CD4-positive, CD25-positive, alpha-beta regulatory T cell (primary cell): ENCODE results near the gene HCK. TPM values are rescaled to one million over a fixed set of nuclear protein-coding genes. Genes with fewer than 3 reads are reported as not detected.
"Not testable (repeated sequence)": the region's sequence is repeated elsewhere in the genome, so short reads cannot be mapped to it uniquely, and the experiment has no call there.

Source experiments
- ATAC-seq, 2 donors: fragments of 150-1000 bp; cut with Tn5 transposase; one replicate each; pipeline ENCODE4 v1.10.0; 2021; ENCODE audit warnings: low read depth in 2 of 2, moderate number of reproducible peaks in 2 of 2, moderate library complexity in 1 of 2
- DNase-seq, 3 donors: peaks; one replicate each; pipeline versions ENCODE4 v3.0.0 to v3.0.0-alpha.2; 2012 to 2022; ENCODE audit warnings: mixed read lengths in 1 of 3
- H3K27ac ChIP-seq: one replicate; pipeline ENCODE4 v1.7.0; 2013; ENCODE audit warnings: mild to moderate bottlenecking, low read length; ENCODE audit not compliant: insufficient read depth, poor library complexity, severe bottlenecking
- H3K27me3 ChIP-seq: one replicate; pipeline ENCODE4 v1.7.0; 2013; ENCODE audit warnings: low read length; ENCODE audit not compliant: control insufficient read depth, insufficient read depth
- H3K36me3 ChIP-seq: one replicate; pipeline ENCODE4 v1.7.0; 2013; ENCODE audit warnings: mild to moderate bottlenecking, low read length, moderate library complexity; ENCODE audit not compliant: control insufficient read depth, insufficient read depth
- H3K4me1 ChIP-seq: 2 replicates; pipeline ENCODE4 v1.7.0; 2013; ENCODE audit warnings: mild to moderate bottlenecking, low read length; ENCODE audit not compliant: insufficient read depth, control insufficient read depth, poor library complexity, severe bottlenecking
- H3K4me3 ChIP-seq: one replicate; pipeline ENCODE4 v1.7.0; 2013; ENCODE audit warnings: low read depth, mild to moderate bottlenecking, low read length, moderate library complexity
- H3K9me3 ChIP-seq, 2 experiments: 1 replicate in 1 of 2; 2 replicates in 1 of 2; pipeline ENCODE4 v1.7.0; 2013; ENCODE audit warnings: low read length in 2 of 2, mild to moderate bottlenecking in 1 of 2, moderate library complexity in 1 of 2; ENCODE audit not compliant: control insufficient read depth in 2 of 2
- H3K27ac Mint-ChIP-seq, 3 donors: one replicate each; pipeline ENCODE4 v1.8.0; 2020 to 2022; ENCODE audit warnings: mild to moderate bottlenecking in 3 of 3, mixed read lengths in 3 of 3, moderate library complexity in 2 of 3
- H3K27me3 Mint-ChIP-seq: one replicate; pipeline ENCODE4 v1.8.0; 2022; ENCODE audit warnings: mild to moderate bottlenecking, mixed read lengths
- H3K36me3 Mint-ChIP-seq: one replicate; pipeline ENCODE4 v1.8.0; 2020; ENCODE audit warnings: mixed read lengths
- H3K4me1 Mint-ChIP-seq, 4 donors: one replicate each; pipeline ENCODE4 v1.8.0; 2020 to 2022; ENCODE audit warnings: mixed read lengths in 4 of 4, mild to moderate bottlenecking in 1 of 4
- H3K4me3 Mint-ChIP-seq, 4 donors: one replicate each; pipeline ENCODE4 v1.8.0; 2020 to 2022; ENCODE audit warnings: mild to moderate bottlenecking in 4 of 4, mixed read lengths in 4 of 4, moderate library complexity in 3 of 4
- H3K9me3 Mint-ChIP-seq, 7 donors: one replicate each; pipeline ENCODE4 v1.8.0; 2020 to 2022; ENCODE audit warnings: mixed read lengths in 7 of 7, mild to moderate bottlenecking in 3 of 7, moderate library complexity in 2 of 7
- polyA plus RNA-seq, 4 donors: library from polyadenylated mRNA; unstranded; fragments of 300-500 nt; fragmentation: Illumina TruSeq; gene quantifications; one replicate each; pipeline ENCODE4 v1.2.3, GENCODE V29; 2021
- total RNA-seq: library from RNA; stranded (reverse); gene quantifications from one replicate; pipeline ENCODE4 v1.2.3, GENCODE V29; 2022

The HCK gene
- total and polyA plus RNA-seq, 5 donors from 2014 or later = 0.23 to 0.87 (median 0.25) TPM; not detected in 2

GRCh38 chr20:32033316-32033715 is 18.7 kb upstream of the HCK start:
- Mint-ChIP-seq H3K4me1 (peaks cover 0 to 2% (median 0%) of the 10 kb centered on the region in 4 donors), H3K27ac (no peak overlapping the region), H3K4me3 (no peak overlapping the region), H3K36me3 (no peaks in the 10 kb centered on the region), H3K9me3 (peaks cover 0 to 2% (median 0%) of the 10 kb centered on the region in 7 donors), H3K27me3 (peaks cover 28% of the 10 kb centered on the region)
- Histone ChIP-seq H3K4me1 (no peaks in the 10 kb centered on the region), H3K27ac (no peak overlapping the region), H3K27me3 (peaks cover 26% of the 10 kb centered on the region), H3K36me3 (no peaks in the 10 kb centered on the region), H3K9me3 (no peaks in the 10 kb centered on the region), H3K4me3 (no peak overlapping the region)
- DNase-seq (no peak), ATAC-seq (no peak)

- H3K4me3 Mint-ChIP-seq, DNase-seq, H3K4me3 ChIP-seq, ATAC-seq, H3K4me1 ChIP-seq, H3K36me3 Mint-ChIP-seq, H3K27ac ChIP-seq, H3K36me3 ChIP-seq, H3K9me3 ChIP-seq, H3K9me3 Mint-ChIP-seq, H3K27ac Mint-ChIP-seq, H3K4me1 Mint-ChIP-seq: not testable (repeated sequence)
- peaks cover 27% of the 10 kb centered on the region for H3K27me3 Mint-ChIP-seq
- H3K27me3 ChIP-seq = peaks cover 26% of the 10 kb centered on the region
Observed at GRCh38 chr20:32033721-32034120, 18.3 kb upstream of the HCK start.

GRCh38 chr20:32034581-32035425 is 17.2 kb upstream of the HCK start:
- Histone ChIP-seq H3K4me1 (no peaks in the 10 kb centered on the region), H3K27ac (no peak overlapping the region), H3K9me3 (no peaks in the 10 kb centered on the region), H3K36me3 (no peaks in the 10 kb centered on the region), H3K4me3 (no peak overlapping the region), H3K27me3 (peaks cover 28% of the 10 kb centered on the region)
- H3K9me3 Mint-ChIP-seq = peaks cover 0 to 2% (median 0%) of the 10 kb centered on the region in 7 donors
- no peak for ATAC-seq
- DNase-seq = no peak
- peaks cover 37% of the 10 kb centered on the region for H3K27me3 Mint-ChIP-seq
- H3K27ac Mint-ChIP-seq = no peak overlapping the region
- H3K4me1 Mint-ChIP-seq = peaks cover 0 to 2% (median 0%) of the 10 kb centered on the region in 4 donors
- no peak overlapping the region for H3K4me3 Mint-ChIP-seq
- no peaks in the 10 kb centered on the region for H3K36me3 Mint-ChIP-seq

GRCh38 chr20:32035426-32035779 is 16.6 kb upstream of the HCK start:
- ATAC-seq (no peak), DNase-seq (no peak)
- no peaks in the 10 kb centered on the region for H3K4me1 ChIP-seq
- H3K27ac ChIP-seq = no peak overlapping the region
- peaks cover 33% of the 10 kb centered on the region for H3K27me3 Mint-ChIP-seq
- no peaks in the 10 kb centered on the region for H3K36me3 Mint-ChIP-seq
- H3K9me3 Mint-ChIP-seq = peaks cover 0 to 2% (median 0%) of the 10 kb centered on the region in 7 donors
- no peaks in the 10 kb centered on the region for H3K9me3 ChIP-seq
- no peak overlapping the region for H3K27ac Mint-ChIP-seq
- H3K27me3 ChIP-seq = peaks cover 28% of the 10 kb centered on the region
- peaks cover 0 to 2% (median 0%) of the 10 kb centered on the region in 4 donors for H3K4me1 Mint-ChIP-seq
- no peaks in the 10 kb centered on the region for H3K36me3 ChIP-seq
- no peak overlapping the region for H3K4me3 Mint-ChIP-seq
- no peak overlapping the region for H3K4me3 ChIP-seq

GRCh38 chr20:32036252-32036651 is 15.8 kb upstream of the HCK start:
- Mint-ChIP-seq H3K27me3 (peaks cover 37% of the 10 kb centered on the region), H3K36me3 (no peaks in the 10 kb centered on the region), H3K27ac (no peak overlapping the region), H3K4me1 (peaks cover 0 to 6% (median 0%) of the 10 kb centered on the region in 4 donors), H3K9me3 (peaks cover 0 to 2% (median 0%) of the 10 kb centered on the region in 7 donors), H3K4me3 (no peak overlapping the region)
- Histone ChIP-seq H3K27me3 (peaks cover 28% of the 10 kb centered on the region), H3K9me3 (no peaks in the 10 kb centered on the region), H3K4me3 (no peak overlapping the region), H3K27ac (no peak overlapping the region), H3K36me3 (no peaks in the 10 kb centered on the region), H3K4me1 (no peaks in the 10 kb centered on the region)
- no peak for ATAC-seq
- DNase-seq = no peak

- peaks cover 42% of the 10 kb centered on the region for H3K27me3 Mint-ChIP-seq
- H3K27ac Mint-ChIP-seq = no peak overlapping the region
- Histone ChIP-seq H3K36me3 (no peaks in the 10 kb centered on the region), H3K4me1 (no peaks in the 10 kb centered on the region), H3K27me3 (peaks cover 28% of the 10 kb centered on the region), H3K9me3 (no peaks in the 10 kb centered on the region), H3K27ac (no peak overlapping the region), H3K4me3 (no peak overlapping the region)
- no peak for DNase-seq
- H3K36me3 Mint-ChIP-seq = no peaks in the 10 kb centered on the region
- H3K9me3 Mint-ChIP-seq = peaks cover 0 to 2% (median 0%) of the 10 kb centered on the region in 7 donors
- H3K4me3 Mint-ChIP-seq = no peak overlapping the region
- no peak for ATAC-seq
- peaks cover 0 to 6% (median 0%) of the 10 kb centered on the region in 4 donors for H3K4me1 Mint-ChIP-seq
Observed at GRCh38 chr20:32036716-32037485, 15.1 kb upstream of the HCK start.

- Histone ChIP-seq H3K4me1 (no peaks in the 10 kb centered on the region), H3K27ac (no peak overlapping the region)
- H3K27ac Mint-ChIP-seq = no peak overlapping the region
Observed at GRCh38 chr20:32037929-32038328, 14.1 kb upstream of the HCK start.

More at GRCh38 chr20:32037929-32038328, 14.1 kb upstream of the HCK start:
- ATAC-seq (no peak), DNase-seq (no peak)
- Mint-ChIP-seq H3K4me3 (no peak overlapping the region), H3K9me3 (no peaks in the 10 kb centered on the region), H3K36me3 (no peaks in the 10 kb centered on the region), H3K4me1 (peaks cover 0 to 6% (median 0%) of the 10 kb centered on the region in 4 donors), H3K27me3 (peaks cover 42% of the 10 kb centered on the region)
- Histone ChIP-seq H3K27me3 (peaks cover 21% of the 10 kb centered on the region), H3K4me3 (no peak overlapping the region), H3K9me3 (no peaks in the 10 kb centered on the region), H3K36me3 (no peaks in the 10 kb centered on the region)
